HepG2 (cell line): ENCODE data around the gene KIAA1328. TPM values are rescaled to one million over a fixed set of nuclear protein-coding genes. Genes with fewer than 3 reads are reported as not detected.

Experiments used
- ATAC-seq: fragments of 200-7000 bp; cut with Tn5 transposase; 3 replicates; pipeline ENCODE4 v1.9.1; 2020; ENCODE audit warnings: mild to moderate bottlenecking, moderate library complexity
- BruUV-seq: library from RNA; stranded (reverse); fragments of 400-500 nt; replicated peaks from 2 replicates; lab custom pipeline; 2021; lab: Mats Ljungman, UMichigan
- CTCF ChIA-PET: fragments of 300-600 bp; formaldehyde crosslinking; extraction: SDS; loops from one replicate; lab custom pipeline; 2021; ENCODE audit warnings: low total read pairs, inconsistent platforms, low intra/inter-chr PET ratio; lab: Yijun Ruan, JAX
- POLR2A ChIA-PET: fragments of 350-600 bp; sonication (Branson Sonifier 250); formaldehyde crosslinking; loops from one replicate; lab custom pipeline; 2020; ENCODE audit warnings: antibody characterized with exemption, inconsistent platforms; lab: Yijun Ruan, JAX
- DNase-seq: peaks from one replicate; pipeline ENCODE4 v3.0.0-alpha.2; 2015; ENCODE audit warnings: low spot score
- FAIRE-seq: peaks from 3 replicates; lab custom pipeline; 2011; peaks lifted over from hg19 to GRCh38; lab: Jason Lieb, UNC
- H2AFZ ChIP-seq: one replicate; pipeline ENCODE4 v1.6.1; 2011; ENCODE audit warnings: low read length, inconsistent platforms
- H3K27ac ChIP-seq: fragments of 300-600 bp; 3 replicates; pipeline ENCODE4 v1.8.0; 2011; ENCODE audit warnings: mixed run types, mild to moderate bottlenecking, mixed read lengths, low read length, inconsistent platforms; ENCODE audit not compliant: insufficient read depth; ENCODE audit errors: extremely low read length
- H3K27me3 ChIP-seq, 2 experiments: fragments of 200-600 bp in 1 of 2; 2 replicates in 1 of 2; 3 replicates in 1 of 2; pipeline versions ENCODE4 v1.6.0 to v1.8.0; 2011; ENCODE audit warnings: low read length in 2 of 2, mild to moderate bottlenecking in 2 of 2, moderate library complexity in 2 of 2, inconsistent platforms in 1 of 2; ENCODE audit not compliant: insufficient read depth in 2 of 2, control insufficient read depth in 1 of 2
- H3K36me3 ChIP-seq, 2 experiments: fragments of 200-600 bp in 1 of 2; replicated peaks in 1 of 2; 2 replicates in 1 of 2; 3 replicates in 1 of 2; pipeline versions ENCODE4 v1.5.1 to v1.8.0; 2011; ENCODE audit warnings: low read length in 2 of 2, inconsistent platforms in 1 of 2; ENCODE audit not compliant: insufficient read depth in 2 of 2, control insufficient read depth in 1 of 2
- H3K4me1 ChIP-seq: 2 replicates; pipeline ENCODE4 v1.5.1; 2012; ENCODE audit warnings: low read length, inconsistent platforms; ENCODE audit not compliant: insufficient read depth
- H3K4me2 ChIP-seq: 2 replicates; pipeline ENCODE4 v1.6.0; 2011; ENCODE audit warnings: low read depth, low read length, inconsistent platforms
- H3K4me3 ChIP-seq, 3 experiments: fragments of 200-600 bp in 1 of 3; sonication (generic), shearing (Covaris generic) in 1 of 3; replicated peaks in 1 of 3; 2 replicates each; pipeline ENCODE4 v1.5.1; 2011 to 2016; ENCODE audit warnings: low read length in 3 of 3, inconsistent platforms in 2 of 3, low read depth in 2 of 3, mild to moderate bottlenecking in 2 of 3, control low read depth in 1 of 3, mixed read lengths in 1 of 3; ENCODE audit not compliant: insufficient read depth in 1 of 3
- H3K79me2 ChIP-seq: one replicate; pipeline ENCODE4 v1.6.1; 2011; ENCODE audit warnings: low read length, inconsistent platforms; ENCODE audit not compliant: insufficient read depth
- H3K9ac ChIP-seq: 2 replicates; pipeline ENCODE4 v1.6.0; 2011; ENCODE audit warnings: mild to moderate bottlenecking, low read depth, low read length, inconsistent platforms; ENCODE audit not compliant: insufficient read depth
- H3K9me3 ChIP-seq: 2 replicates; pipeline ENCODE4 v1.5.1; 2012; ENCODE audit warnings: mild to moderate bottlenecking, low read length
- H4K20me1 ChIP-seq: 2 replicates; pipeline ENCODE4 v1.6.0; 2011; ENCODE audit warnings: inconsistent platforms, mild to moderate bottlenecking, low read length, moderate library complexity; ENCODE audit not compliant: insufficient read depth
- CAMTA2 ChIP-seq: sonication (generic); formaldehyde crosslinking; IDR thresholded peaks from 2 replicates; pipeline ENCODE4 v1.4.0; 2020; ENCODE audit warnings: mild to moderate bottlenecking, missing genetic modification reagents, borderline replicate concordance
- SOX5 ChIP-seq: IDR thresholded peaks from 2 replicates; pipeline ENCODE4 v1.6.1; 2016; ENCODE audit warnings: borderline replicate concordance
- ZBTB46 ChIP-seq: sonication (generic); formaldehyde crosslinking; IDR thresholded peaks from 2 replicates; pipeline ENCODE4 v1.4.0; 2020; ENCODE audit warnings: mild to moderate bottlenecking, missing genetic modification reagents, borderline replicate concordance
- ZNF646 ChIP-seq: sonication (generic); formaldehyde crosslinking; IDR thresholded peaks from 2 replicates; pipeline ENCODE4 v1.9.0; 2021; ENCODE audit warnings: mild to moderate bottlenecking, missing genetic modification reagents
- in situ Hi-C: cut with HindIII; loops from 2 replicates; pipeline ENCODE4 v1.10.0; 2017; ENCODE audit warnings: low pct_unique_long_range_greater_than_20kb; ENCODE audit not compliant: extremely low pct_ligation_motif_present
- intact Hi-C: fragments of 100-400 bp; cut with micrococcal nuclease; formaldehyde crosslinking; loops from one replicate; pipeline ENCODE4 v1.10.0; 2022; ENCODE audit not compliant: unreplicated experiment
- polyA plus RNA-seq, 8 experiments: library from polyadenylated mRNA; depleted of rRNA in 3 of 8; stranded (reverse) in 7 of 8; unstranded in 1 of 8; fragments of >200 nt; fragmentation: Illumina TruSeq in 4 of 8; extraction: Trizol in 4 of 8; gene quantifications; 2 replicates each; pipeline versions ENCODE4 v1.2.1 to v1.2.3, GENCODE V29; 2011 to 2016; ENCODE audit warnings: low read depth in 4 of 8, missing spikeins in 1 of 8, mixed read lengths in 1 of 8; ENCODE audit not compliant: insufficient read depth in 1 of 8
- total RNA-seq, 5 experiments: library from RNA; depleted of rRNA; stranded (reverse); fragments of >200 nt; fragmentation: Illumina TruSeq; extraction: Trizol; gene quantifications; 2 replicates each; pipeline ENCODE4 v1.2.3, GENCODE V29; 2016; ENCODE audit warnings: low read depth in 1 of 5
- TF ChIP-seq, protein P1 (sequence below): sonication (generic); formaldehyde crosslinking; IDR thresholded peaks from 2 replicates; pipeline ENCODE4 v1.5.0; 2020; ENCODE audit warnings: mild to moderate bottlenecking, missing genetic modification reagents
- TF ChIP-seq, protein P2 (sequence below): sonication (generic); formaldehyde crosslinking; IDR thresholded peaks from 2 replicates; pipeline ENCODE4 v1.4.0; 2020; ENCODE audit warnings: mild to moderate bottlenecking, missing genetic modification reagents, borderline replicate concordance

The KIAA1328 gene
- total and polyA plus RNA-seq, 2 of the 13 experiments (the other 11 are each of a cell fraction or from before 2014, with no cell fraction given) = 4.1 to 6.0 TPM

- no peak overlapping the region for H3K27ac ChIP-seq
- POLR2A ChIA-PET = no interaction called here
- intact Hi-C loops = no loop called here
- in situ Hi-C loops = no loop called here
- H3K9ac ChIP-seq = no peak overlapping the region
- no peak overlapping the region for H2AFZ ChIP-seq
- H3K4me2 ChIP-seq = no peak overlapping the region
- H3K27me3 ChIP-seq = no peaks in the 10 kb centered on the region
- ATAC-seq (no peak), DNase-seq (no peak), FAIRE-seq (no peak)
- H3K79me2 ChIP-seq = no peaks in the 10 kb centered on the region
- H3K4me1 ChIP-seq = no peaks in the 10 kb centered on the region
- H4K20me1 ChIP-seq = no peaks in the 10 kb centered on the region
- no peaks in the 10 kb centered on the region for H3K36me3 ChIP-seq
- no TSS peak for BruUV-seq
- H3K4me3 ChIP-seq = no peak overlapping the region
- CTCF ChIA-PET = no interaction called here
- H3K9me3 ChIP-seq = no peaks in the 10 kb centered on the region
- TF ChIP-seq, protein P1, sequence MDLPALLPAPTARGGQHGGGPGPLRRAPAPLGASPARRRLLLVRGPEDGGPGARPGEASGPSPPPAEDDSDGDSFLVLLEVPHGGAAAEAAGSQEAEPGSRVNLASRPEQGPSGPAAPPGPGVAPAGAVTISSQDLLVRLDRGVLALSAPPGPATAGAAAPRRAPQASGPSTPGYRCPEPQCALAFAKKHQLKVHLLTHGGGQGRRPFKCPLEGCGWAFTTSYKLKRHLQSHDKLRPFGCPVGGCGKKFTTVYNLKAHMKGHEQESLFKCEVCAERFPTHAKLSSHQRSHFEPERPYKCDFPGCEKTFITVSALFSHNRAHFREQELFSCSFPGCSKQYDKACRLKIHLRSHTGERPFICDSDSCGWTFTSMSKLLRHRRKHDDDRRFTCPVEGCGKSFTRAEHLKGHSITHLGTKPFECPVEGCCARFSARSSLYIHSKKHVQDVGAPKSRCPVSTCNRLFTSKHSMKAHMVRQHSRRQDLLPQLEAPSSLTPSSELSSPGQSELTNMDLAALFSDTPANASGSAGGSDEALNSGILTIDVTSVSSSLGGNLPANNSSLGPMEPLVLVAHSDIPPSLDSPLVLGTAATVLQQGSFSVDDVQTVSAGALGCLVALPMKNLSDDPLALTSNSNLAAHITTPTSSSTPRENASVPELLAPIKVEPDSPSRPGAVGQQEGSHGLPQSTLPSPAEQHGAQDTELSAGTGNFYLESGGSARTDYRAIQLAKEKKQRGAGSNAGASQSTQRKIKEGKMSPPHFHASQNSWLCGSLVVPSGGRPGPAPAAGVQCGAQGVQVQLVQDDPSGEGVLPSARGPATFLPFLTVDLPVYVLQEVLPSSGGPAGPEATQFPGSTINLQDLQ (CRISPR knock-in tag) = no peak
- TF ChIP-seq, protein P2, sequence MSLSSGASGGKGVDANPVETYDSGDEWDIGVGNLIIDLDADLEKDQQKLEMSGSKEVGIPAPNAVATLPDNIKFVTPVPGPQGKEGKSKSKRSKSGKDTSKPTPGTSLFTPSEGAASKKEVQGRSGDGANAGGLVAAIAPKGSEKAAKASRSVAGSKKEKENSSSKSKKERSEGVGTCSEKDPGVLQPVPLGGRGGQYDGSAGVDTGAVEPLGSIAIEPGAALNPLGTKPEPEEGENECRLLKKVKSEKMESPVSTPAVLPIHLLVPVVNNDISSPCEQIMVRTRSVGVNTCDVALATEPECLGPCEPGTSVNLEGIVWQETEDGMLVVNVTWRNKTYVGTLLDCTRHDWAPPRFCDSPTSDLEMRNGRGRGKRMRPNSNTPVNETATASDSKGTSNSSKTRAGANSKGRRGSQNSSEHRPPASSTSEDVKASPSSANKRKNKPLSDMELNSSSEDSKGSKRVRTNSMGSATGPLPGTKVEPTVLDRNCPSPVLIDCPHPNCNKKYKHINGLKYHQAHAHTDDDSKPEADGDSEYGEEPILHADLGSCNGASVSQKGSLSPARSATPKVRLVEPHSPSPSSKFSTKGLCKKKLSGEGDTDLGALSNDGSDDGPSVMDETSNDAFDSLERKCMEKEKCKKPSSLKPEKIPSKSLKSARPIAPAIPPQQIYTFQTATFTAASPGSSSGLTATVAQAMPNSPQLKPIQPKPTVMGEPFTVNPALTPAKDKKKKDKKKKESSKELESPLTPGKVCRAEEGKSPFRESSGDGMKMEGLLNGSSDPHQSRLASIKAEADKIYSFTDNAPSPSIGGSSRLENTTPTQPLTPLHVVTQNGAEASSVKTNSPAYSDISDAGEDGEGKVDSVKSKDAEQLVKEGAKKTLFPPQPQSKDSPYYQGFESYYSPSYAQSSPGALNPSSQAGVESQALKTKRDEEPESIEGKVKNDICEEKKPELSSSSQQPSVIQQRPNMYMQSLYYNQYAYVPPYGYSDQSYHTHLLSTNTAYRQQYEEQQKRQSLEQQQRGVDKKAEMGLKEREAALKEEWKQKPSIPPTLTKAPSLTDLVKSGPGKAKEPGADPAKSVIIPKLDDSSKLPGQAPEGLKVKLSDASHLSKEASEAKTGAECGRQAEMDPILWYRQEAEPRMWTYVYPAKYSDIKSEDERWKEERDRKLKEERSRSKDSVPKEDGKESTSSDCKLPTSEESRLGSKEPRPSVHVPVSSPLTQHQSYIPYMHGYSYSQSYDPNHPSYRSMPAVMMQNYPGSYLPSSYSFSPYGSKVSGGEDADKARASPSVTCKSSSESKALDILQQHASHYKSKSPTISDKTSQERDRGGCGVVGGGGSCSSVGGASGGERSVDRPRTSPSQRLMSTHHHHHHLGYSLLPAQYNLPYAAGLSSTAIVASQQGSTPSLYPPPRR = no peak
- no peak for TF ChIP-seq CAMTA2 (CRISPR knock-in tag)
- TF ChIP-seq SOX5 (CRISPR knock-in tag) = no peak
- no peak for TF ChIP-seq ZBTB46 (CRISPR knock-in tag)
- no peak for TF ChIP-seq ZNF646 (CRISPR knock-in tag)
These were observed 59.9 kb downstream of the KIAA1328 start for GRCh38 chr18:36888778-36889177.
